Transverse colon (tissue), 4 donors: Measurements from ENCODE around the gene IPO8. TPM values are rescaled to one million over a fixed set of nuclear protein-coding genes. Genes with fewer than 3 reads are reported as not detected.

Source experiments
- DNase-seq: peaks from one replicate; pipeline ENCODE4 v3.0.0-alpha.2; 2019
- H3K27ac ChIP-seq, 4 donors: fragments of 200-600 bp; sonication (generic); 2 replicates each; pipeline ENCODE4 v1.5.1; 2016 to 2018; ENCODE audit warnings: inconsistent platforms in 4 of 4
- H3K27me3 ChIP-seq: fragments of 200-600 bp; sonication (generic); 2 replicates; pipeline ENCODE4 v1.5.1; 2017; ENCODE audit warnings: inconsistent platforms
- H3K36me3 ChIP-seq, 4 donors: fragments of 200-600 bp; sonication (generic); 2 replicates each; pipeline ENCODE4 v1.5.1; 2017 to 2019; ENCODE audit warnings: inconsistent platforms in 4 of 4
- H3K4me1 ChIP-seq, 4 donors: fragments of 200-600 bp; sonication (generic); 2 replicates each; pipeline ENCODE4 v1.5.1; 2017 to 2020; ENCODE audit warnings: inconsistent platforms in 4 of 4
- H3K4me3 ChIP-seq, 4 donors: fragments of 200-600 bp; sonication (generic); 1 replicate in 1 of 4; 2 replicates in 3 of 4; pipeline versions ENCODE4 v1.5.1 to v1.6.1; 2017 to 2019; ENCODE audit warnings: inconsistent platforms in 4 of 4
- H3K9me3 ChIP-seq, 2 donors: fragments of 200-600 bp; sonication (generic); 2 replicates each; pipeline ENCODE4 v1.5.1; 2017 to 2019; ENCODE audit warnings: inconsistent platforms in 2 of 2
- CTCF ChIP-seq, 5 experiments: fragments of 200-600 bp in 3 of 5; fragments of 450-650 bp in 2 of 5; sonication (generic) in 3 of 5; IDR thresholded peaks; 1 replicate in 2 of 5; 2 replicates in 3 of 5; pipeline ENCODE4 v1.5.1; 2016 to 2017; ENCODE audit warnings: antibody characterized with exemption in 5 of 5, inconsistent platforms in 3 of 5, mild to moderate bottlenecking in 2 of 5, moderate library complexity in 1 of 5
- EP300 ChIP-seq: sonication (generic); formaldehyde crosslinking; IDR thresholded peaks from one replicate; pipeline ENCODE4 v1.6.1; 2017; ENCODE audit warnings: antibody characterized with exemption, low read depth
- POLR2A ChIP-seq: fragments of 450-650 bp; IDR thresholded peaks from one replicate; pipeline ENCODE4 v1.6.1; 2016; ENCODE audit warnings: antibody characterized with exemption, mild to moderate bottlenecking, moderate library complexity
- POLR2AphosphoS5 ChIP-seq, 3 donors: sonication (generic); formaldehyde crosslinking; IDR thresholded peaks; one replicate each; pipeline ENCODE4 v1.6.1; 2016; ENCODE audit warnings: antibody characterized with exemption in 3 of 3
- WGBS, 2 donors: methylation state at CpG; one replicate each; pipeline ENCODE4 v1.1.5; 2018; ENCODE audit warnings: low coverage in 1 of 2; 5-methylcytosine and 5-hydroxymethylcytosine counted together
- in situ Hi-C, 4 donors: fragments of 200-750 bp; cut with MboI; loops; one replicate each; pipeline versions ENCODE4 v1.15.0 to v1.15.1; 2017; ENCODE audit warnings: low sequenced_read_pairs in 3 of 4, low pct_ligation_motif_present in 1 of 4, low pct_unique_long_range_greater_than_20kb in 1 of 4
- intact Hi-C: fragments of 100-400 bp; cut with DNase I; formaldehyde crosslinking; loops from one replicate; pipeline ENCODE4 v1.15.1; 2023; ENCODE audit warnings: low total_unique reads
- total RNA-seq, 4 donors: library from RNA; depleted of rRNA; stranded (reverse); fragments of >200 nt; gene quantifications; one replicate each; pipeline ENCODE4 v1.1.0, GENCODE V29; 2016

The IPO8 gene
- total RNA-seq, 4 donors from 2014 or later = 35.2 to 73.9 (median 62.6) TPM

GRCh38 chr12:30640392-30640791 lies 55.3 kb downstream of the IPO8 start:
- no peak for TF ChIP-seq EP300
- no peak for TF ChIP-seq POLR2A
- no peak for TF ChIP-seq CTCF (IDR thresholded peaks at IDR 0.05)
- TF ChIP-seq POLR2AphosphoS5 (IDR thresholded peaks at IDR 0.05) = no peak
- Histone ChIP-seq H3K4me1 (no peaks in the 10 kb centered on the region), H3K27ac (no peak overlapping the region), H3K9me3 (no peaks in the 10 kb centered on the region), H3K27me3 (no peaks in the 10 kb centered on the region), H3K36me3 (peaks cover 0 to 32% (median 12%) of the 10 kb centered on the region in 4 donors), H3K4me3 (no peak overlapping the region)
- in situ Hi-C loops = no loop called here
- WGBS, 2 donors = 93 to 97% methylated on average over 2 of the region's 2 CpGs
- no peak for DNase-seq
- intact Hi-C loops = no loop called here

GRCh38 chr12:30635385-30635784 lies 60.3 kb downstream of the IPO8 start:
- 96 to 100% methylated on average over 1 to 2 of the region's 2 CpGs for WGBS, 2 donors
- intact Hi-C loops = no loop called here
- no peak for TF ChIP-seq EP300
- no peak for TF ChIP-seq POLR2A
- TF ChIP-seq POLR2AphosphoS5 (IDR thresholded peaks at IDR 0.05) = no peak
- TF ChIP-seq CTCF (IDR thresholded peaks at IDR 0.05) = no peak

GRCh38 chr12:30631740-30632139 lies 63.9 kb downstream of the IPO8 start:
- no peak for DNase-seq
- no peaks in the 10 kb centered on the region for H3K4me1 ChIP-seq
- no peaks in the 10 kb centered on the region for H3K27me3 ChIP-seq
- TF ChIP-seq POLR2A (no peak), CTCF (IDR thresholded peaks at IDR 0.05) (no peak), POLR2AphosphoS5 (IDR thresholded peaks at IDR 0.05) (no peak), EP300 (no peak)
- H3K9me3 ChIP-seq = no peaks in the 10 kb centered on the region
- intact Hi-C loops = no loop called here
- in situ Hi-C loops = no loop called here
- no peak overlapping the region for H3K27ac ChIP-seq
- 94 to 96% methylated on average over 4 to 6 of the region's 6 CpGs for WGBS, 2 donors
- peaks cover 0 to 37% (median 12%) of the 10 kb centered on the region in 4 donors for H3K36me3 ChIP-seq
- no peak overlapping the region for H3K4me3 ChIP-seq

More at GRCh38 chr12:30635385-30635784, 60.3 kb downstream of the IPO8 start:
- in situ Hi-C loops = no loop called here
- no peak overlapping the region for H3K27ac ChIP-seq
- H3K4me1 ChIP-seq = no peaks in the 10 kb centered on the region
- no peaks in the 10 kb centered on the region for H3K9me3 ChIP-seq
- H3K27me3 ChIP-seq = no peaks in the 10 kb centered on the region
- H3K36me3 ChIP-seq = peaks cover 0 to 47% (median 16%) of the 10 kb centered on the region in 4 donors
- no peak for DNase-seq
- H3K4me3 ChIP-seq = no peak overlapping the region

- in situ Hi-C loops (no loop called here), intact Hi-C loops (no loop called here)
- TF ChIP-seq EP300 = no peak
- TF ChIP-seq POLR2AphosphoS5 (IDR thresholded peaks at IDR 0.05) = no peak
- no peak for TF ChIP-seq CTCF (IDR thresholded peaks at IDR 0.05)
- no peak for TF ChIP-seq POLR2A
- 88 to 100% methylated on average over 3 of the region's 3 CpGs for WGBS, 2 donors
- H3K4me1 ChIP-seq = no peaks in the 10 kb centered on the region
- no peaks in the 10 kb centered on the region for H3K9me3 ChIP-seq
- H3K4me3 ChIP-seq = no peak overlapping the region
- H3K27ac ChIP-seq = no peak overlapping the region
- no peaks in the 10 kb centered on the region for H3K27me3 ChIP-seq
- peaks cover 0 to 29% (median 8%) of the 10 kb centered on the region in 4 donors for H3K36me3 ChIP-seq
- no peak for DNase-seq
Observed at GRCh38 chr12:30630979-30631285, 64.7 kb downstream of the IPO8 start.
